GM18526 (cell line): Measurements from ENCODE around the gene TSSC4.

Source experiments
- POLR2A ChIP-seq: IDR thresholded peaks from 3 replicates; pipeline ENCODE4 v1.6.1; 2011; ENCODE audit not compliant: insufficient read length; ENCODE audit errors: extremely low read depth

TSSC4 gene

GRCh38 chr11:2436521-2437031 lies 36.0 kb downstream of the TSSC4 start:
- TF ChIP-seq POLR2A = no peak

GRCh38 chr11:2437516-2437915 lies 37.0 kb downstream of the TSSC4 start:
- TF ChIP-seq POLR2A = no peak

- no peak for TF ChIP-seq POLR2A
These were observed 39.3 kb downstream of the TSSC4 start for GRCh38 chr11:2439820-2440219.

- no peak for TF ChIP-seq POLR2A
These were observed 40.1 kb downstream of the TSSC4 start for GRCh38 chr11:2440646-2441045.

GRCh38 chr11:2441171-2441570 lies 40.6 kb downstream of the TSSC4 start:
- TF ChIP-seq POLR2A = no peak

- TF ChIP-seq POLR2A = no peak
These were observed 42.0 kb downstream of the TSSC4 start for GRCh38 chr11:2442589-2442988.

- no peak for TF ChIP-seq POLR2A
These were observed 42.9 kb downstream of the TSSC4 start for GRCh38 chr11:2443406-2443805.

- TF ChIP-seq POLR2A = no peak
These were observed 43.6 kb downstream of the TSSC4 start, which contains the start of gene TRPM5 for GRCh38 chr11:2443881-2444820. Gene TRPM5, minus strand, starts transcription at chr11:2444514. Its CDS starts 21,478 bp downstream, at chr11:2423036.

- no peak for TF ChIP-seq POLR2A
These were observed 44.5 kb downstream of the TSSC4 start, which contains the start of gene KCNQ1 for GRCh38 chr11:2444821-2445745. Gene KCNQ1, plus strand, starts transcription at chr11:2445008. Its CDS starts 91 bp downstream, at chr11:2445099.

- TF ChIP-seq POLR2A = no peak
These were observed 45.4 kb downstream of the TSSC4 start for GRCh38 chr11:2445746-2446551.

- no peak for TF ChIP-seq POLR2A
These were observed 46.2 kb downstream of the TSSC4 start for GRCh38 chr11:2446590-2447252.

GRCh38 chr11:2447253-2447950 lies 46.9 kb downstream of the TSSC4 start:
- TF ChIP-seq POLR2A = no peak

GRCh38 chr11:2447951-2448650 lies 47.6 kb downstream of the TSSC4 start:
- no peak for TF ChIP-seq POLR2A
